CD8-positive, alpha-beta memory T cell (primary cell): ENCODE measurements around the gene PPP4R1. TPM values are rescaled to one million over a fixed set of nuclear protein-coding genes. Genes with fewer than 3 reads are reported as not detected.

Source experiments
- CTCF ChIA-PET: fragments of 350-600 bp; sonication (Branson Sonifier 250); formaldehyde crosslinking; loops from one replicate; lab custom pipeline; 2021; ENCODE audit warnings: antibody characterized with exemption; lab: Charles Lee
- POLR2A ChIA-PET: fragments of 350-600 bp; sonication (Branson Sonifier 250); formaldehyde crosslinking; loops from one replicate; lab custom pipeline; 2021; ENCODE audit warnings: antibody characterized with exemption; lab: Charles Lee
- DNase-seq, 5 donors: peaks; one replicate each; pipeline versions ENCODE4 v3.0.0 to v3.0.0-alpha.2; 2020 to 2022; ENCODE audit warnings: mixed read lengths in 1 of 5
- H3K27ac ChIP-seq: one replicate; pipeline ENCODE4 v1.7.0; 2013; ENCODE audit warnings: low read depth, mild to moderate bottlenecking, low read length, moderate library complexity
- H3K27me3 ChIP-seq: 2 replicates; pipeline ENCODE4 v1.7.0; 2013; ENCODE audit warnings: low read length, mild to moderate bottlenecking; ENCODE audit not compliant: insufficient read depth, poor library complexity, severe bottlenecking
- H3K36me3 ChIP-seq: 2 replicates; pipeline ENCODE4 v1.7.0; 2013; ENCODE audit warnings: mild to moderate bottlenecking, low read length, moderate library complexity; ENCODE audit not compliant: insufficient read depth
- H3K4me1 ChIP-seq: 2 replicates; pipeline ENCODE4 v1.7.0; 2013; ENCODE audit warnings: mild to moderate bottlenecking, low read length, moderate library complexity; ENCODE audit not compliant: insufficient read depth
- H3K4me3 ChIP-seq: 2 replicates; pipeline ENCODE4 v1.7.0; 2013; ENCODE audit warnings: mild to moderate bottlenecking, low read length
- H3K9me3 ChIP-seq: 2 replicates; pipeline ENCODE4 v1.7.0; 2013; ENCODE audit warnings: mild to moderate bottlenecking, low read length
- H3K27ac Mint-ChIP-seq, 8 donors: one replicate each; pipeline ENCODE4 v1.8.0; 2020 to 2021; ENCODE audit warnings: mixed read lengths in 8 of 8, mild to moderate bottlenecking in 6 of 8, inconsistent platforms in 3 of 8, moderate library complexity in 3 of 8
- H3K27me3 Mint-ChIP-seq, 2 donors: one replicate each; pipeline ENCODE4 v1.8.0; 2020 to 2021; ENCODE audit warnings: mixed read lengths in 2 of 2, mild to moderate bottlenecking in 1 of 2, moderate library complexity in 1 of 2
- H3K36me3 Mint-ChIP-seq, 3 donors: one replicate each; pipeline ENCODE4 v1.8.0; 2020 to 2021; ENCODE audit warnings: mixed read lengths in 3 of 3, inconsistent platforms in 1 of 3, mild to moderate bottlenecking in 1 of 3
- H3K4me1 Mint-ChIP-seq, 3 donors: one replicate each; pipeline ENCODE4 v1.8.0; 2020 to 2021; ENCODE audit warnings: mixed read lengths in 3 of 3, inconsistent platforms in 1 of 3, mild to moderate bottlenecking in 1 of 3
- H3K4me3 Mint-ChIP-seq, 7 donors: one replicate each; pipeline ENCODE4 v1.8.0; 2020 to 2021; ENCODE audit warnings: mixed read lengths in 7 of 7, mild to moderate bottlenecking in 6 of 7, moderate library complexity in 4 of 7, inconsistent platforms in 2 of 7
- H3K9me3 Mint-ChIP-seq, 5 donors: one replicate each; pipeline ENCODE4 v1.8.0; 2020 to 2022; ENCODE audit warnings: mixed read lengths in 5 of 5, mild to moderate bottlenecking in 3 of 5, moderate library complexity in 2 of 5, inconsistent platforms in 1 of 5
- polyA plus RNA-seq: library from polyadenylated mRNA; unstranded; fragments of 300-500 nt; fragmentation: Illumina TruSeq; gene quantifications from one replicate; pipeline ENCODE4 v1.2.3, GENCODE V29; 2021
- total RNA-seq, 2 experiments: library from RNA; stranded (reverse); gene quantifications; one replicate each; pipeline ENCODE4 v1.2.3, GENCODE V29; 2021

Gene PPP4R1
- total and polyA plus RNA-seq, 3 experiments from 2014 or later: 17.2 to 59.9 (median 58.4) TPM

- H3K27me3 ChIP-seq: no peaks in the 10 kb centered on the region
- H3K9me3 ChIP-seq: no peaks in the 10 kb centered on the region
- H3K4me3 ChIP-seq: no peak overlapping the region
- no peaks in the 10 kb centered on the region for H3K36me3 Mint-ChIP-seq
- no peaks in the 10 kb centered on the region for H3K4me1 ChIP-seq
- H3K27ac ChIP-seq: no peak overlapping the region
- H3K9me3 Mint-ChIP-seq: no peaks in the 10 kb centered on the region
- H3K4me1 Mint-ChIP-seq: no peaks in the 10 kb centered on the region
- DNase-seq: no peak
- H3K27me3 Mint-ChIP-seq: peaks cover 9 to 16% of the 10 kb centered on the region in 2 donors
- H3K36me3 ChIP-seq: no peaks in the 10 kb centered on the region
- POLR2A ChIA-PET: no interaction called here
- H3K4me3 Mint-ChIP-seq: no peak overlapping the region
- H3K27ac Mint-ChIP-seq: no peak overlapping the region
- CTCF ChIA-PET: no interaction called here
Observed at GRCh38 chr18:9637036-9637767, 22.8 kb upstream of the PPP4R1 start.

GRCh38 chr18:9634856-9635255 is 20.5 kb upstream of the PPP4R1 start:
- no peak for DNase-seq
- Mint-ChIP-seq H3K27ac (peak overlapping the region in 1 of 8 donors; percentile 47), H3K27me3 (peaks cover 8 to 21% of the 10 kb centered on the region in 2 donors), H3K36me3 (no peaks in the 10 kb centered on the region), H3K9me3 (no peaks in the 10 kb centered on the region), H3K4me1 (no peaks in the 10 kb centered on the region), H3K4me3 (no peak overlapping the region)
- ChIA-PET CTCF (no interaction called here), POLR2A (no interaction called here)
- no peaks in the 10 kb centered on the region for H3K4me1 ChIP-seq
- H3K27ac ChIP-seq: no peak overlapping the region
- H3K9me3 ChIP-seq: no peaks in the 10 kb centered on the region
- no peaks in the 10 kb centered on the region for H3K36me3 ChIP-seq
- H3K4me3 ChIP-seq: no peak overlapping the region
- H3K27me3 ChIP-seq: no peaks in the 10 kb centered on the region

GRCh38 chr18:9631814-9632496 is 17.6 kb upstream of the PPP4R1 start:
- H3K9me3 Mint-ChIP-seq: no peaks in the 10 kb centered on the region
- H3K36me3 Mint-ChIP-seq: no peaks in the 10 kb centered on the region
- H3K27ac Mint-ChIP-seq: no peak overlapping the region
- no peak overlapping the region for H3K4me3 ChIP-seq
- DNase-seq: no peak
- H3K27me3 ChIP-seq: no peaks in the 10 kb centered on the region
- ChIA-PET POLR2A (no interaction called here), CTCF (no interaction called here)
- no peaks in the 10 kb centered on the region for H3K36me3 ChIP-seq
- H3K4me1 Mint-ChIP-seq: no peaks in the 10 kb centered on the region
- no peaks in the 10 kb centered on the region for H3K9me3 ChIP-seq
- H3K27me3 Mint-ChIP-seq: peaks cover 2 to 26% of the 10 kb centered on the region in 2 donors
- no peak overlapping the region for H3K27ac ChIP-seq
- H3K4me3 Mint-ChIP-seq: no peak overlapping the region
- H3K4me1 ChIP-seq: no peaks in the 10 kb centered on the region

- no peaks in the 10 kb centered on the region for H3K4me1 Mint-ChIP-seq
- ChIA-PET CTCF (interaction anchor here (0.6 kb wide), 1 partner anchor 895 kb away, joined by 3 read pairs; the partner anchor contains the start of gene NAPG), POLR2A (no interaction called here)
- no peak for DNase-seq
- no peaks in the 10 kb centered on the region for H3K36me3 Mint-ChIP-seq
- H3K27me3 Mint-ChIP-seq: peaks cover 4 to 31% of the 10 kb centered on the region in 2 donors
- no peak overlapping the region for H3K4me3 ChIP-seq
- H3K9me3 Mint-ChIP-seq: no peaks in the 10 kb centered on the region
- H3K27ac Mint-ChIP-seq: no peak overlapping the region
- H3K4me3 Mint-ChIP-seq: no peak overlapping the region
- no peaks in the 10 kb centered on the region for H3K27me3 ChIP-seq
- no peak overlapping the region for H3K27ac ChIP-seq
- H3K4me1 ChIP-seq: no peaks in the 10 kb centered on the region
- H3K36me3 ChIP-seq: no peaks in the 10 kb centered on the region
- H3K9me3 ChIP-seq: no peaks in the 10 kb centered on the region
Observed at GRCh38 chr18:9630444-9630843, 16.1 kb upstream of the PPP4R1 start.

GRCh38 chr18:9629709-9630108 is 15.3 kb upstream of the PPP4R1 start:
- ChIA-PET CTCF (interaction anchor here (0.6 kb wide), 1 partner anchor 896 kb away, joined by 3 read pairs; the partner anchor contains the start of gene NAPG), POLR2A (no interaction called here)
- Histone ChIP-seq H3K27me3 (no peaks in the 10 kb centered on the region), H3K9me3 (no peaks in the 10 kb centered on the region), H3K4me1 (no peaks in the 10 kb centered on the region), H3K36me3 (no peaks in the 10 kb centered on the region), H3K4me3 (no peak overlapping the region), H3K27ac (no peak overlapping the region)
- Mint-ChIP-seq H3K4me1 (no peaks in the 10 kb centered on the region), H3K36me3 (no peaks in the 10 kb centered on the region), H3K27ac (no peak overlapping the region), H3K4me3 (no peak overlapping the region), H3K27me3 (peaks cover 4 to 31% of the 10 kb centered on the region in 2 donors), H3K9me3 (no peaks in the 10 kb centered on the region)
- no peak for DNase-seq

- no peaks in the 10 kb centered on the region for H3K9me3 Mint-ChIP-seq
- H3K27me3 Mint-ChIP-seq: peaks cover 4 to 31% of the 10 kb centered on the region in 2 donors
- H3K4me3 Mint-ChIP-seq: no peak overlapping the region
- H3K27ac Mint-ChIP-seq: no peak overlapping the region
- Histone ChIP-seq H3K9me3 (no peaks in the 10 kb centered on the region), H3K36me3 (no peaks in the 10 kb centered on the region), H3K4me3 (no peak overlapping the region), H3K27me3 (no peaks in the 10 kb centered on the region), H3K27ac (no peak overlapping the region), H3K4me1 (no peaks in the 10 kb centered on the region)
- no peaks in the 10 kb centered on the region for H3K4me1 Mint-ChIP-seq
- POLR2A ChIA-PET: no interaction called here
- no peaks in the 10 kb centered on the region for H3K36me3 Mint-ChIP-seq
- DNase-seq: no peak
- CTCF ChIA-PET: no interaction called here
Observed at GRCh38 chr18:9628984-9629383, 14.6 kb upstream of the PPP4R1 start.

GRCh38 chr18:9627642-9628041 is 13.3 kb upstream of the PPP4R1 start:
- Mint-ChIP-seq H3K4me1 (no peaks in the 10 kb centered on the region), H3K9me3 (no peaks in the 10 kb centered on the region), H3K27ac (no peak overlapping the region), H3K27me3 (peaks cover 4 to 25% of the 10 kb centered on the region in 2 donors), H3K4me3 (no peak overlapping the region), H3K36me3 (no peaks in the 10 kb centered on the region)
- POLR2A ChIA-PET: no interaction called here
- Histone ChIP-seq H3K9me3 (no peaks in the 10 kb centered on the region), H3K27ac (no peak overlapping the region), H3K4me3 (no peak overlapping the region), H3K27me3 (no peaks in the 10 kb centered on the region), H3K4me1 (no peaks in the 10 kb centered on the region), H3K36me3 (no peaks in the 10 kb centered on the region)
- no peak for DNase-seq
- CTCF ChIA-PET: no interaction called here

GRCh38 chr18:9619990-9620389 is 5.6 kb upstream of the PPP4R1 start:
- peak overlapping the region in 1 of 7 donors; percentile 5 for H3K4me3 Mint-ChIP-seq
- no peak for DNase-seq
- H3K36me3 Mint-ChIP-seq: peaks cover 0 to 3% (median 0%) of the 10 kb centered on the region in 3 donors
- peak overlapping the region in 2 of 8 donors; percentile 0 to 26 for H3K27ac Mint-ChIP-seq
- Histone ChIP-seq H3K9me3 (no peaks in the 10 kb centered on the region), H3K36me3 (no peaks in the 10 kb centered on the region), H3K27ac (no peak overlapping the region), H3K27me3 (no peaks in the 10 kb centered on the region), H3K4me1 (peaks cover 5% of the 10 kb centered on the region), H3K4me3 (no peak overlapping the region)
- peaks cover 10 to 26% (median 11%) of the 10 kb centered on the region in 3 donors for H3K4me1 Mint-ChIP-seq
- no peaks in the 10 kb centered on the region for H3K9me3 Mint-ChIP-seq
- ChIA-PET POLR2A (interaction anchor here (0.6 to 0.7 kb wide), 2 partner anchors 32 to 113 kb away, joined by 3 to 9 read pairs; no protein-coding TSS in a partner anchor), CTCF (interaction anchor here (0.7 to 1.5 kb wide), 3 partner anchors 8 to 40 kb away, joined by 3 to 4 read pairs (median 4); no protein-coding TSS in a partner anchor)
- H3K27me3 Mint-ChIP-seq: no peaks in the 10 kb centered on the region
